HepG2 (cell line): ENCODE results near the gene RHBG. TPM values are rescaled to one million over a fixed set of nuclear protein-coding genes. Genes with fewer than 3 reads are reported as not detected.

ENCODE experiments used
- ATAC-seq: fragments of 200-7000 bp; cut with Tn5 transposase; 3 replicates; pipeline ENCODE4 v1.9.1; 2020; ENCODE audit warnings: mild to moderate bottlenecking, moderate library complexity
- BruUV-seq: library from RNA; stranded (reverse); fragments of 400-500 nt; replicated peaks from 2 replicates; lab custom pipeline; 2021; lab: Mats Ljungman, UMichigan
- CTCF ChIA-PET: fragments of 300-600 bp; formaldehyde crosslinking; extraction: SDS; loops from one replicate; lab custom pipeline; 2021; ENCODE audit warnings: low total read pairs, inconsistent platforms, low intra/inter-chr PET ratio; lab: Yijun Ruan, JAX
- POLR2A ChIA-PET: fragments of 350-600 bp; sonication (Branson Sonifier 250); formaldehyde crosslinking; loops from one replicate; lab custom pipeline; 2020; ENCODE audit warnings: antibody characterized with exemption, inconsistent platforms; lab: Yijun Ruan, JAX
- DNase-seq: peaks from one replicate; pipeline ENCODE4 v3.0.0-alpha.2; 2015; ENCODE audit warnings: low spot score
- FAIRE-seq: peaks from 3 replicates; lab custom pipeline; 2011; peaks lifted over from hg19 to GRCh38; lab: Jason Lieb, UNC
- H2AFZ ChIP-seq: one replicate; pipeline ENCODE4 v1.6.1; 2011; ENCODE audit warnings: low read length, inconsistent platforms
- H3K27ac ChIP-seq: fragments of 300-600 bp; 3 replicates; pipeline ENCODE4 v1.8.0; 2011; ENCODE audit warnings: mixed run types, mild to moderate bottlenecking, mixed read lengths, low read length, inconsistent platforms; ENCODE audit not compliant: insufficient read depth; ENCODE audit errors: extremely low read length
- H3K27me3 ChIP-seq, 2 experiments: fragments of 200-600 bp in 1 of 2; 2 replicates in 1 of 2; 3 replicates in 1 of 2; pipeline versions ENCODE4 v1.6.0 to v1.8.0; 2011; ENCODE audit warnings: low read length in 2 of 2, mild to moderate bottlenecking in 2 of 2, moderate library complexity in 2 of 2, inconsistent platforms in 1 of 2; ENCODE audit not compliant: insufficient read depth in 2 of 2, control insufficient read depth in 1 of 2
- H3K36me3 ChIP-seq, 2 experiments: fragments of 200-600 bp in 1 of 2; replicated peaks in 1 of 2; 2 replicates in 1 of 2; 3 replicates in 1 of 2; pipeline versions ENCODE4 v1.5.1 to v1.8.0; 2011; ENCODE audit warnings: low read length in 2 of 2, inconsistent platforms in 1 of 2; ENCODE audit not compliant: insufficient read depth in 2 of 2, control insufficient read depth in 1 of 2
- H3K4me1 ChIP-seq: 2 replicates; pipeline ENCODE4 v1.5.1; 2012; ENCODE audit warnings: low read length, inconsistent platforms; ENCODE audit not compliant: insufficient read depth
- H3K4me2 ChIP-seq: 2 replicates; pipeline ENCODE4 v1.6.0; 2011; ENCODE audit warnings: low read depth, low read length, inconsistent platforms
- H3K4me3 ChIP-seq, 3 experiments: fragments of 200-600 bp in 1 of 3; sonication (generic), shearing (Covaris generic) in 1 of 3; replicated peaks in 1 of 3; 2 replicates each; pipeline ENCODE4 v1.5.1; 2011 to 2016; ENCODE audit warnings: low read length in 3 of 3, inconsistent platforms in 2 of 3, low read depth in 2 of 3, mild to moderate bottlenecking in 2 of 3, control low read depth in 1 of 3, mixed read lengths in 1 of 3; ENCODE audit not compliant: insufficient read depth in 1 of 3
- H3K79me2 ChIP-seq: one replicate; pipeline ENCODE4 v1.6.1; 2011; ENCODE audit warnings: low read length, inconsistent platforms; ENCODE audit not compliant: insufficient read depth
- H3K9ac ChIP-seq: 2 replicates; pipeline ENCODE4 v1.6.0; 2011; ENCODE audit warnings: mild to moderate bottlenecking, low read depth, low read length, inconsistent platforms; ENCODE audit not compliant: insufficient read depth
- H3K9me3 ChIP-seq: 2 replicates; pipeline ENCODE4 v1.5.1; 2012; ENCODE audit warnings: mild to moderate bottlenecking, low read length
- H4K20me1 ChIP-seq: 2 replicates; pipeline ENCODE4 v1.6.0; 2011; ENCODE audit warnings: inconsistent platforms, mild to moderate bottlenecking, low read length, moderate library complexity; ENCODE audit not compliant: insufficient read depth
- ARID3A ChIP-seq: IDR thresholded peaks from 2 replicates; pipeline ENCODE4 v1.6.1; 2012; ENCODE audit warnings: low read depth, low read length, improper control_type of control experiment
- CENPX ChIP-seq: sonication (generic); formaldehyde crosslinking; IDR thresholded peaks from 2 replicates; pipeline ENCODE4 v1.9.0; 2021; ENCODE audit warnings: mild to moderate bottlenecking, missing genetic modification reagents, moderate library complexity
- MBD4 ChIP-seq: IDR thresholded peaks from 2 replicates; pipeline ENCODE4 v1.6.1; 2012; ENCODE audit warnings: low read length, inconsistent platforms, borderline replicate concordance
- NBN ChIP-seq: fragments of 450-650 bp; conservative IDR thresholded peaks from 2 replicates; pipeline ENCODE4 v1.6.1; 2017
- NFKB2 ChIP-seq: sonication (generic); formaldehyde crosslinking; IDR thresholded peaks from 2 replicates; pipeline ENCODE4 v1.4.0; 2020; ENCODE audit warnings: missing genetic modification reagents, borderline replicate concordance
- RELA ChIP-seq: sonication (generic); formaldehyde crosslinking; IDR thresholded peaks from 2 replicates; pipeline ENCODE4 v1.4.0; 2020; ENCODE audit warnings: missing genetic modification reagents
- SIN3B ChIP-seq: fragments of 150-350 bp; IDR thresholded peaks from 2 replicates; pipeline ENCODE4 v1.6.1; 2014; ENCODE audit warnings: low read length
- SMARCC2 ChIP-seq: fragments of 450-650 bp; IDR thresholded peaks from 2 replicates; pipeline ENCODE4 v1.6.1; 2017; ENCODE audit warnings: antibody characterized with exemption, mild to moderate bottlenecking
- SNAPC5 ChIP-seq: sonication (generic); formaldehyde crosslinking; IDR thresholded peaks from 2 replicates; pipeline ENCODE4 v1.8.1; 2023; ENCODE audit warnings: mild to moderate bottlenecking, missing genetic modification reagents, borderline replicate concordance
- SOX13 ChIP-seq, 3 experiments: fragments of 450-650 bp in 1 of 3; sonication (generic) in 1 of 3; formaldehyde crosslinking in 1 of 3; IDR thresholded peaks in 2 of 3; conservative IDR thresholded peaks in 1 of 3; 2 replicates each; pipeline versions ENCODE4 v1.5.0 to v1.6.1; 2016 to 2020; ENCODE audit warnings: antibody characterized with exemption in 1 of 3, mild to moderate bottlenecking in 1 of 3, missing compliant biosample characterization in 1 of 3, missing genetic modification reagents in 1 of 3, moderate library complexity in 1 of 3
- SRY ChIP-seq: sonication (generic); formaldehyde crosslinking; IDR thresholded peaks from 2 replicates; pipeline ENCODE4 v1.8.0; 2022; ENCODE audit warnings: mild to moderate bottlenecking, missing genetic modification reagents
- XBP1 ChIP-seq: sonication (generic); formaldehyde crosslinking; IDR thresholded peaks from 2 replicates; pipeline ENCODE4 v1.5.0; 2020; ENCODE audit warnings: missing genetic modification reagents
- ZNF160 ChIP-seq: sonication (generic); formaldehyde crosslinking; IDR thresholded peaks from 2 replicates; pipeline ENCODE4 v1.8.0; 2022; ENCODE audit warnings: mild to moderate bottlenecking, inconsistent platforms, missing genetic modification reagents
- ZNF232 ChIP-seq: sonication (generic); formaldehyde crosslinking; IDR thresholded peaks from 2 replicates; pipeline ENCODE4 v1.4.0; 2020; ENCODE audit warnings: missing genetic modification reagents, borderline replicate concordance
- ZNF468 ChIP-seq: sonication (generic); formaldehyde crosslinking; IDR thresholded peaks from 2 replicates; pipeline ENCODE4 v1.8.0; 2022; ENCODE audit warnings: mild to moderate bottlenecking, moderate library complexity, missing genetic modification reagents
- WGBS: methylation state at CpG from one replicate; pipeline ENCODE4 v1.1.6; 2017; ENCODE audit warnings: low lambda C conversion rate; 5-methylcytosine and 5-hydroxymethylcytosine counted together
- in situ Hi-C: cut with HindIII; loops from 2 replicates; pipeline ENCODE4 v1.10.0; 2017; ENCODE audit warnings: low pct_unique_long_range_greater_than_20kb; ENCODE audit not compliant: extremely low pct_ligation_motif_present
- intact Hi-C: fragments of 100-400 bp; cut with micrococcal nuclease; formaldehyde crosslinking; loops from one replicate; pipeline ENCODE4 v1.10.0; 2022; ENCODE audit not compliant: unreplicated experiment
- polyA plus RNA-seq, 8 experiments: library from polyadenylated mRNA; depleted of rRNA in 3 of 8; stranded (reverse) in 7 of 8; unstranded in 1 of 8; fragments of >200 nt; fragmentation: Illumina TruSeq in 4 of 8; extraction: Trizol in 4 of 8; gene quantifications; 2 replicates each; pipeline versions ENCODE4 v1.2.1 to v1.2.3, GENCODE V29; 2011 to 2016; ENCODE audit warnings: low read depth in 4 of 8, missing spikeins in 1 of 8, mixed read lengths in 1 of 8; ENCODE audit not compliant: insufficient read depth in 1 of 8
- total RNA-seq, 5 experiments: library from RNA; depleted of rRNA; stranded (reverse); fragments of >200 nt; fragmentation: Illumina TruSeq; extraction: Trizol; gene quantifications; 2 replicates each; pipeline ENCODE4 v1.2.3, GENCODE V29; 2016; ENCODE audit warnings: low read depth in 1 of 5

RHBG gene
- total and polyA plus RNA-seq, 2 of the 13 experiments (the other 11 are each of a cell fraction or from before 2014, with no cell fraction given) = 61.8 to 73.5 TPM

- Histone ChIP-seq H3K27me3 (peaks cover 8 to 38% of the 10 kb centered on the region in 2 experiments; a peak in 4 of 5 replicates), H3K79me2 (no peaks in the 10 kb centered on the region), H3K4me3 (no peak overlapping the region), H3K4me2 (no peak overlapping the region), H3K27ac (no peak overlapping the region), H3K9me3 (no peaks in the 10 kb centered on the region), H2AFZ (no peak overlapping the region), H4K20me1 (no peaks in the 10 kb centered on the region), H3K4me1 (peaks cover 20% of the 10 kb centered on the region), H3K9ac (no peak overlapping the region), H3K36me3 (no peaks in the 10 kb centered on the region)
- ATAC-seq (no peak), DNase-seq (no peak), FAIRE-seq (no peak)
- POLR2A ChIA-PET = interaction anchor here (1.5 kb wide), 1 partner anchor 9 kb away, joined by 3 read pairs; no protein-coding TSS in a partner anchor
- TF ChIP-seq SOX13 (IDR thresholded peaks at IDR 0.05) (no peak), SOX13 (CRISPR knock-in tag; conservative IDR thresholded peaks at IDR 0.05 in 1 of 2, IDR thresholded peaks at IDR 0.05 in 1 of 2) (no peak), ARID3A (no peak), SNAPC5 (CRISPR knock-in tag) (no peak), MBD4 (no peak), ZNF232 (CRISPR knock-in tag) (no peak), NFKB2 (CRISPR knock-in tag) (no peak), XBP1 (CRISPR knock-in tag) (no peak), ZNF160 (no peak), SIN3B (no peak), CENPX (CRISPR knock-in tag) (no peak), ZNF468 (CRISPR knock-in tag) (no peak), SMARCC2 (no peak), NBN (no peak), RELA (no peak), SRY (no peak)
- WGBS = 53% methylated on average over 15 of the region's 16 CpGs
- CTCF ChIA-PET = no interaction called here
- BruUV-seq = no TSS peak
- intact Hi-C loops = no loop called here
- in situ Hi-C loops = no loop called here
These were observed 25.9 kb downstream of the RHBG start for GRCh38 chr1:156394835-156395461.
